HL-60 (cell line): ENCODE data around the gene S100P.

Experiments
- DNase-seq, 2 experiments: peaks; one replicate each; pipeline ENCODE4 v3.0.0-alpha.2; 2010 to 2020; ENCODE audit warnings: low read depth in 1 of 2, low spot score in 1 of 2
- H3K27ac ChIP-seq: fragments of 250-450 bp; sonication (Bioruptor Pico); replicated peaks from 2 replicates; pipeline ENCODE4 v1.5.1; 2020; ENCODE audit warnings: mild to moderate bottlenecking, moderate library complexity
- H3K27me3 ChIP-seq: fragments of 250-450 bp; sonication (Bioruptor Pico); 2 replicates; pipeline ENCODE4 v1.5.1; 2021; ENCODE audit warnings: mild to moderate bottlenecking, moderate library complexity; ENCODE audit not compliant: insufficient read depth, poor library complexity, severe bottlenecking
- H3K4me3 ChIP-seq: replicated peaks from 2 replicates; pipeline ENCODE4 v1.5.1; 2011; ENCODE audit warnings: mild to moderate bottlenecking, control low read depth, low read length; ENCODE audit not compliant: insufficient read depth
- CTCF ChIP-seq: IDR thresholded peaks from one replicate; pipeline ENCODE4 v1.5.1; 2011; ENCODE audit warnings: low read length, control low read depth, inconsistent platforms; ENCODE audit not compliant: insufficient read depth
- GABPA ChIP-seq: IDR thresholded peaks from 2 replicates; pipeline ENCODE4 v1.6.1; 2012; ENCODE audit warnings: low read depth
- POLR2AphosphoS5 ChIP-seq: IDR thresholded peaks from 2 replicates; pipeline ENCODE4 v1.6.1; 2012; ENCODE audit warnings: low read depth
- REST ChIP-seq: IDR thresholded peaks from 2 replicates; pipeline ENCODE4 v1.6.1; 2012; ENCODE audit warnings: low read depth; ENCODE audit not compliant: insufficient replicate concordance
- SPI1 ChIP-seq: IDR thresholded peaks from 2 replicates; pipeline ENCODE4 v1.6.1; 2012; ENCODE audit warnings: low read depth, mild to moderate bottlenecking, borderline replicate concordance

S100P gene

GRCh38 chr4:6660430-6660829, 33.2 kb upstream of the S100P start:
- Histone ChIP-seq H3K27ac (no peak overlapping the region), H3K4me3 (no peak overlapping the region), H3K27me3 (no peaks in the 10 kb centered on the region)
- TF ChIP-seq CTCF (no peak), POLR2AphosphoS5 (no peak), REST (no peak), SPI1 (no peak), GABPA (no peak)
- no peak for DNase-seq

GRCh38 chr4:6662591-6662990, 31.1 kb upstream of the S100P start:
- Histone ChIP-seq H3K4me3 (no peak overlapping the region), H3K27ac (no peak overlapping the region), H3K27me3 (no peaks in the 10 kb centered on the region)
- TF ChIP-seq GABPA (no peak), SPI1 (no peak), POLR2AphosphoS5 (no peak), CTCF (no peak)
- DNase-seq, result no peak

GRCh38 chr4:6663596-6664393, 29.9 kb upstream of the S100P start:
- no peak for DNase-seq
- TF ChIP-seq SPI1, result no peak
- TF ChIP-seq REST, result no peak
- no peak for TF ChIP-seq CTCF
- TF ChIP-seq GABPA, result no peak
- no peak for TF ChIP-seq POLR2AphosphoS5
- no peaks in the 10 kb centered on the region for H3K27me3 ChIP-seq
- no peak overlapping the region for H3K27ac ChIP-seq
- no peak overlapping the region for H3K4me3 ChIP-seq

GRCh38 chr4:6665320-6665654, 28.4 kb upstream of the S100P start:
- Histone ChIP-seq H3K27ac (no peak overlapping the region), H3K27me3 (no peaks in the 10 kb centered on the region), H3K4me3 (no peak overlapping the region)
- TF ChIP-seq GABPA (no peak), CTCF (no peak), REST (no peak), SPI1 (no peak), POLR2AphosphoS5 (no peak)
- no peak for DNase-seq
